GM19035 (cell line): ENCODE data around the gene CIITA.
"Not testable (repeated sequence)": the region's sequence is repeated elsewhere in the genome, so short reads cannot be mapped to it uniquely, and the experiment has no call there.

Experiments used
- ATAC-seq: cut with Tn5 transposase; IDR thresholded peaks from one replicate; pipeline ENCODE4 v1.9.1; 2021; ENCODE audit not compliant: unreplicated experiment

Gene CIITA

DNA sequence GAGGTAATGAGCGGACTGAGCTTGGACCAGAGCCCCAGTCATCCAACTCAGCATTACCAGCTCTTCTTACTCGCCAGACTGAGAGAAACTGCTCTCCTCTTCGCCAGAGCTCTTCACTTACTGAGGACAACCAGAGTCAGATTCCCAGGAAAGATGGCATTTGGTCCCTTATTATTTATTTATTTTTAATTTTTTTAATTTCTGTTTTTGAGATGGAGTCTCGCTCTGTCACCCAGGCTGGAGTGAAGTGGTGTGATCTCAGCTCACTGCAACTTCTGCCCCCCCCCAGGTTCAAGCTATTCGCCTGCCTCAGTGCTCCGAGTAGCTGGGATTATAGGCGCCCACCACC lies 42.0 kb downstream of the CIITA start:
- no peak for ATAC-seq

- ATAC-seq: no peak
These were observed 43.9 kb downstream of the CIITA start for GRCh38 chr16:10920726-10921427.

DNA sequence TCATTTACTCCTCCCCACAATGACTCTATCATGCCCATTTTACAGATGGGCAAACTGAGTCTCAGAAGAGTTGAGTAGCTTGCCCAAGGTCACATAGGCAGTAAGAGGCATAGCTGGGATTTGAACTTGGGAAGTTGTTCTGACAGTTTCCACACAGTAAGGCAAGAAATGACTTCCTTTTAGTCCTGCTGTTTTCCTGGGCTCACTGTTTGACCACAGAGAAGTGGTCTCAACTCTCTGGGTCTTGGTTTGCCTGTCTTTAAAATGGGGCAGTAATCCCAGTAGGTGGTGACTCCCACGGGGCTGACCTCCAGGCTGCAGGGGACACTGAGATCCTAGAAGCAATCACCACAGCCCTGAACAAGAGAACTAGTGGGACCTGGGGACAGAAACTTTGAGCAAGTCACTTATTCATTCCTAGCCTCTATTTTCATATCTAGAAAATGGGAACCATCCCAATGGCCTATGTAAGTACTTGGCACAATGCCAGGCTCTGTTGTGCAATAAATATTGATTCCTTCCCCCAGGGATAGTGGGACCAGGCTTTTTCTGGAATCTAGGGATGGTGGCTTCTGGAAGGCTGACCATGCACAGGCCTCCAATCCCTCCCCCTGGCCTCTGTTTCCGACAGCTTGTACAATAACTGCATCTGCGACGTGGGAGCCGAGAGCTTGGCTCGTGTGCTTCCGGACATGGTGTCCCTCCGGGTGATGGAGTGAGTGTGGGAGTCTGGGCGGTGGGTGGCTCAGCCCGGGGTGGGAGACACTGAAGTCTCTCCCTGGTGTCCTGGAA lies 44.7 kb downstream of the CIITA start:
- no peak for ATAC-seq

DNA sequence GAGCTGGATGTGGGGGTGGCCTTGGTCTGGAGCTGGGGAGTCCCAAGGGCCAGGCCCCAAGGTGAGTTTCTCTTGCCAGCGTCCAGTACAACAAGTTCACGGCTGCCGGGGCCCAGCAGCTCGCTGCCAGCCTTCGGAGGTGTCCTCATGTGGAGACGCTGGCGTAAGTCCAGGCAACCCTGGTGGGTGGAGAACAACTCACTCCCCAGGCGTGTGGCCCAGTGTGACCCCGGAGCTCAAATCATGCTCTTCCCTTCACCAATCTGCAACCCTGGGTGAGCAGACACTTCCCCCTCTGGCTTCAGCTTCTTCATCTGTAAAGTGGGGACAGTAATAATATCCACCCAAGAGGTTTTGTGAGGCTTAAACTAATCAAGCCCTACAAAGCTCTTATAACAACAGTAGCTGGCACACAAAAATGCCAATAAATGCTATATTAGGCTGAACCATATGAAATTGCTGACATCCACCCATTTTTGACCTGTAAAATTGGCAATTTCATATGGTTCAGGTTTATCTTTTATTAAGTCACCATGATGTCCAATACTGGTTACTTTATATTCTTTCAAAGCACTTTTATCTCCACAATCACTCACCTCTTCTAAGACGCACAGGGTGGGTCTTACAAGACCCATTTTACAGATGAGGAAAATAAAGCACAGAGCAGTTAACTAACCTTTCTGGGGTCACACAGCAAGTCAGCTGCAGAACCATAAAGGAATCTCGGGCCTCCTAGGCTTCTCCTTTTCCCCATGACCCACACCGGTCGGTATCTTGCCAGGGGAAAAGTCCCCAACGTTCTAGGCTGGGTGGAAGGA lies 45.5 kb downstream of the CIITA start:
- no peak for ATAC-seq

- no peak for ATAC-seq
These were observed 46.2 kb downstream of the CIITA start for GRCh38 chr16:10923146-10923649.

DNA sequence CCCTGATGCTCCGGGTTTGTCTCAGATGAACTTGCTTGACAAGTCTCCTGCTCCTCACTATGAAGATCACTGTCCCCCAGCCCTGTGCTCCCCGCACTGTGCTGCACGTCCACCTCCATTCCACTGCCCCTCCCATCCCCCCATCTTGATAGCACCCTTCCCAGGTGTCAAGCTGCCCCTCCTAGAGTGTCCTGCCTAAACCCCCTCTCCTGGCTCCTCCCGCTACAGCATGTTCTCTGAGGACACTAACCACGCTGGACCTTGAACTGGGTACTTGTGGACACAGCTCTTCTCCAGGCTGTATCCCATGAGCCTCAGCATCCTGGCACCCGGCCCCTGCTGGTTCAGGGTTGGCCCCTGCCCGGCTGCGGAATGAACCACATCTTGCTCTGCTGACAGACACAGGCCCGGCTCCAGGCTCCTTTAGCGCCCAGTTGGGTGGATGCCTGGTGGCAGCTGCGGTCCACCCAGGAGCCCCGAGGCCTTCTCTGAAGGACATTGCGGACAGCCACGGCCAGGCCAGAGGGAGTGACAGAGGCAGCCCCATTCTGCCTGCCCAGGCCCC lies 46.7 kb downstream of the CIITA start:
- no peak for ATAC-seq

DNA sequence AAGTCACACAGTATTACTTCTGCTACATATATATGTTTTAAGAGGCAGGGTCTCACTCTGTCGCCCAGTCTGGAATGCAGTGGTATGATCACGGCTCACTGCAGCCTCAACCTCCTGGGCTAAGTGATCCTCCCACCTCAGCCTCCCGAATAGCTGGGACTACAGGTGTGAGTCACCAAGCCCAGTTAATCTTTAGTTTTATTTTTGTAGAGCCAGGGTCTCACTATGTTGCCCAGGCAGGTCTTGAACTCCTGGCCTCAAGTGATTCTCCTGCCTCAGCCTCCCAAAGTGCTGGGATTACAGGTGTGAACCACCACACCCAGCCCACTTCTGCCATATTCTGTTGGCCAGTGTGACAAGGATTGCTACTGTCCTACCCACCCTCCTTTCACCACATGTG lies 48.3 kb downstream of the CIITA start:
- ATAC-seq: not testable (repeated sequence)

- no peak for ATAC-seq
These were observed 49.1 kb downstream of the CIITA start for GRCh38 chr16:10926094-10926493.

GRCh38 chr16:10926867-10927266 lies 49.9 kb downstream of the CIITA start:
- no peak for ATAC-seq

DNA sequence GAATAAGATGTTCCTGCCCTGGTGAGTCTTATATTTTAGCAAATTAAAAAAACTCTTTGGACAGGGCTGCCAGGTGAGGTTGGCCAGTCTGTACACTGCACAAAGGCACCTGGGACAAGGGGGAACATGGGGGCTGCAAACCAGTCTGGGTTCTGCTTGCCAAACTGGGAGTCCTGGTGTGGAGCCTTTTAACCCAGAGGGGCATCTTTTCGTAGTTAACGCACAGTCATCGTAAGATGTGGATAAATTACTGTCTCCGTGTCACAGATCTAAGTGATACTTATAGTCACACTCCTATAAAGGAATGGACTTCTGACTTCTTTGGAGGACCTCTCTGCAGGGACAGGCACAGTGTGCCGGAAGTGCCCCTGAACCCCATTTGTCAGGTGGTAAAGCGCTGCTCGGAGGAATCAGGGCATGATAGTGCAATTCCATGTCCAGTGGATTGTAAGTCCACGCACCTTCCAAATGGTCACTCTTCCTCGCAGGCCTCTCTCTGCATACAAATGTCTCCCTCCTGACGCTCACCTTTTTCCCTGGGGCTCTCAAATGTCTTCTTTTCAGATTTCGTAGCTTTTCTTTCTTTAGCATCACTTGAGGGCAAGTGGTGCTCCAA lies 50.6 kb downstream of the CIITA start:
- ATAC-seq: no peak

DNA sequence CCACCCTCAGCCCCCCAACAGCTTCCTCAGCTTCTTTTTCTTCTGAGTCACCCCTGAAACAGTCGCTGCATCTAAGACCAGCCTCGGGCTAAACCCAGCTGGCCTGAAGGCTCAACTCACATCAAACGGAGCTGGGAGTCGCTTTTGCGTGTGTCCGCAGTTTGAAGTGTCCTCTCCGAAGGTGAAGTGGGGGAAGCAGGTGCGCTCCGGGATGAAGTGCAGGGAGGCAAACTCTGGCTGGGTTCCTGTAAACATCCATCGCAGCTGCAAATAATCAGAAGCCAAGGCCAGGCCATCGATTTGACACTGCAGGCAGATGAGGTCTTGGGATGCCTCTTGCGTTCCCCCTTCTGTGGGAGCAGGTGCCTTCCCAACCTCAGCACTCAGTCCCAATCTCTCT lies 52.1 kb downstream of the CIITA start:
- ATAC-seq: not testable (repeated sequence)

DNA sequence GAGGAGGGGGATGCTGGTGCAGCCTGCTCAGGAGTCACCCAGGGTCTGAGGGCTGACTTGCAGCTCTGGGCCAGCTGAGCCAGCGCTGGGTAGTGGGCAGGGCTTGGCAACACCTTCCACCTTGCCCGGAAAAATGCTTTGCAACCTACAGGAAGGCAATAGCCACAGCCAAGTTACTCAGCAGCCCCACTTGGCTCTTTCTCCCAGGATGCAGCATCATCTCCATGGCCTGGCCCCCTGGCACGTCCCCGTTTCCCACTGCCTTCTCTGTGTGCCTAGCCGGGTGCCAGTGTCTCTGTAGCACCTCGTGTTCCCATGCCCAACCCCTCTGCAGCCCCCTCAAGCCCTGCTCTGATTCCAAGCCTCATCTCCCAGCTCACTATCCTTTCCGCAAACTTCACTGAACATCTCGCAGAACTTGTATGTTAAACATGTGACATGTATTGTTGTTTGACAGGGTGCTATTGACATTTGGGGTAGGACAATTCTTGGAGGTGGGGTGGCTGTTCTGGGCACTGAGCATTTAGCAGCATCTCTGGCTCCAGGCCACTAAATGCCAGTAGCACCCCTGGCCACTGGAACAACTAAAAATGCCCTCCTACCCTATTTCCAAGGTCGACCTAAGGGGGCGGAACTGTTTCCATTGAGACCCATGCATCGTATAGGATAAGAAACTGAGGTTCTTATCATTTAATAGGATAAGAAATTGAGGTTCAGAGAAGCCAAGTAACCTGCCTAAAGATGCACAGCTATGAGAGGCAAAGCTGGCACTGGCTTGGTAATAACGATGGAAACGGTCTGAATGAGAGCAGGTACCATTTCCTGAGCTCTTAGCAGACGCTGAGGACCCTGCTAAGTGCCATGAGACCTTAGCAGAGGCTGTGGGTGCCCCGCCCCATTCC lies 53.1 kb downstream of the CIITA start:
- ATAC-seq: no peak

DNA sequence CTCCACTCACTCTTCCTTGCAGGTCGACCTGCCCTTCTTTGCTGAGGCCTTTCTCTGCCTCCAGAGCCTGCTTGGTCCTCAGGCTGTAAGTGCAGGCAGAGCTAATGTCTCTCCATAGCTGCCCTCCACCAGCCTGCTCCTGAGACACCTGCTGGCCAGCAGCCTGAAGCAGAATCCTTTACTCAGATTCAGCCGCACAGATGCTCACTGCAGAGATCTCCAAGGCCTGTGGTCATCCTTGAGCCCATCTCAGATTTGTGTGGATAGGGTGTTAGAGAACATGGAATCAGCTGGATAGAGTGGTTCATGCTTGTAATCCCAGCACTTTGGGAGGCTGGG lies 53.7 kb downstream of the CIITA start:
- ATAC-seq: no peak

GRCh38 chr16:10931134-10931533 lies 54.1 kb downstream of the CIITA start:
- no peak for ATAC-seq

DNA sequence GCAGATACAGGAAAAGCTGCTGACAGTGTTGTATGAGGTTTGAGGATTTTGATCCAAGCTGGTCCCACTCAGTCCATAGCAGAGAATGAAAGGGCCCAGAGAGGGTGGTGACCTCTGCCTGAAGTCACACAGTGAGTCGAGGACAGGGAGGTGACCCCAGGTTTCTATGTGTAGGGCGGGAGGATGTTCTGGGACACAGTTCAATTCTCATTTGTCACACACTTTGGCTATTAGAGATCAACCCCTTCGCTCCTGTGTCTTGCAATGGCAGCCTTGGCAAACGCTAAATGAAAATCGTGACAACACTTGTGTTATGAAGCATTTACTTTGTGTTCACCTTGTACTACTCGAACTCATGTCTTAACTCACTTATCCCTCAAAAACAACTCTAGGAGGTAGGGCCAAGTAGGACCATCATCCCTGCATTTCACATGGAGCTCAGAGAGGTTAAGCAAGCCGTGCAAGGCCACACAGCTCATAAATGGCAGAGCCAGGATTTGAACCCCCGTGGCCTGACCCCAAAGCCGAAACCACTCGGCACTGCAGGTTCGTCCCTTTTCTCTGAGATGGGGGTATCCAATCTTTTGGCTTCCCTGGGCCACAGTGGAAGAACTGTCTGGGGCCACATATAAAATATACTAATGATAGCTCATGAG lies 55.1 kb downstream of the CIITA start:
- ATAC-seq: no peak

GRCh38 chr16:10932959-10933710 lies 56.1 kb downstream of the CIITA start:
- ATAC-seq: no peak

GRCh38 chr16:10933865-10934264 lies 56.9 kb downstream of the CIITA start:
- no peak for ATAC-seq

GRCh38 chr16:10934325-10935107 lies 57.5 kb downstream of the CIITA start:
- ATAC-seq: no peak
